SK-N-SH (cell line): ENCODE measurements around the gene MAD1L1. TPM values are rescaled to one million over a fixed set of nuclear protein-coding genes. Genes with fewer than 3 reads are reported as not detected.
"Not testable (repeated sequence)": the region's sequence is repeated elsewhere in the genome, so short reads cannot be mapped to it uniquely, and the experiment has no call there.

Experiments
- CTCF ChIA-PET: fragments of 300-600, 350-600 bp; formaldehyde crosslinking; extraction: SDS; loops from one replicate; lab custom pipeline; 2021; lab: Yijun Ruan, JAX
- POLR2A ChIA-PET: fragments of 350-600 bp; sonication (Branson Sonifier 250); formaldehyde crosslinking; extraction: SDS; loops from one replicate; lab custom pipeline; 2020; ENCODE audit warnings: antibody characterized with exemption, inconsistent platforms; lab: Yijun Ruan, JAX
- DNase-seq: peaks from one replicate; pipeline ENCODE4 v3.0.0; 2012
- H2AFZ ChIP-seq: fragments of 200-600 bp; sonication (generic); 2 replicates; pipeline ENCODE4 v1.8.1; 2016; ENCODE audit warnings: antibody characterized with exemption, mild to moderate bottlenecking, low read depth
- H3F3A ChIP-seq: fragments of 200-600 bp; sonication (generic); replicated peaks from 2 replicates; pipeline ENCODE3; 2016; ENCODE audit warnings: antibody characterized with exemption, mild to moderate bottlenecking; ENCODE audit not compliant: insufficient read depth
- H3K27ac ChIP-seq, 2 experiments: fragments of 200-500 bp in 1 of 2; fragments of 200-600 bp in 1 of 2; sonication (Bioruptor generic) in 1 of 2; sonication (generic), shearing (Covaris generic) in 1 of 2; 2 replicates each; pipeline versions ENCODE4 v1.5.1 to v1.6.1; 2014 to 2016; ENCODE audit warnings: low read depth in 2 of 2, inconsistent platforms in 1 of 2, low read length in 1 of 2, mild to moderate bottlenecking in 1 of 2, mixed read lengths in 1 of 2
- H3K27me3 ChIP-seq: fragments of 200-600 bp; sonication (generic), shearing (Covaris generic); 2 replicates; pipeline ENCODE4 v1.6.1; 2016; ENCODE audit warnings: mixed run types; ENCODE audit not compliant: insufficient read depth
- H3K36me3 ChIP-seq, 2 experiments: fragments of 200-500 bp in 1 of 2; fragments of 200-600 bp in 1 of 2; sonication (Bioruptor generic) in 1 of 2; sonication (generic) in 1 of 2; replicated peaks in 1 of 2; 2 replicates each; pipeline versions ENCODE3 to v1.5.1; 2014 to 2016; ENCODE audit warnings: low read length in 1 of 2, mild to moderate bottlenecking in 1 of 2; ENCODE audit not compliant: insufficient read depth in 2 of 2, control insufficient read depth in 1 of 2
- H3K4me1 ChIP-seq, 2 experiments: fragments of 200-500 bp in 1 of 2; fragments of 200-600 bp in 1 of 2; sonication (Bioruptor generic) in 1 of 2; sonication (generic), shearing (Covaris generic) in 1 of 2; 2 replicates each; pipeline versions ENCODE4 v1.5.1 to v1.6.1; 2014 to 2016; ENCODE audit warnings: low read depth in 1 of 2, low read length in 1 of 2, mixed run types in 1 of 2; ENCODE audit not compliant: insufficient read depth in 2 of 2, control insufficient read depth in 1 of 2
- H3K4me2 ChIP-seq: fragments of 200-600 bp; sonication (generic), shearing (Covaris generic); 2 replicates; pipeline ENCODE4 v1.6.1; 2017; ENCODE audit warnings: mixed run types
- H3K4me3 ChIP-seq, 2 experiments: fragments of 200-500 bp in 1 of 2; fragments of 200-600 bp in 1 of 2; sonication (Bioruptor generic) in 1 of 2; sonication (generic), shearing (Covaris generic) in 1 of 2; 2 replicates each; pipeline versions ENCODE4 v1.5.1 to v1.8.1; 2014 to 2016; ENCODE audit warnings: low read depth in 2 of 2, inconsistent platforms in 1 of 2, low read length in 1 of 2, mild to moderate bottlenecking in 1 of 2, mixed read lengths in 1 of 2, moderate library complexity in 1 of 2
- H3K79me2 ChIP-seq: fragments of 200-600 bp; sonication (generic); 2 replicates; pipeline ENCODE4 v1.8.1; 2017; ENCODE audit warnings: mild to moderate bottlenecking; ENCODE audit not compliant: insufficient read depth
- H3K9ac ChIP-seq: fragments of 200-600 bp; sonication (generic); 2 replicates; pipeline ENCODE4 v1.6.1; 2017; ENCODE audit warnings: mixed run types
- H3K9me2 ChIP-seq: fragments of 200-600 bp; sonication (generic); 2 replicates; pipeline ENCODE4 v1.6.1; 2017; ENCODE audit warnings: mixed run types
- H3K9me3 ChIP-seq: fragments of 200-600 bp; sonication (generic); 2 replicates; pipeline ENCODE4 v1.6.1; 2017; ENCODE audit warnings: mixed run types, mild to moderate bottlenecking, moderate library complexity
- H4K20me1 ChIP-seq: fragments of 200-600 bp; sonication (generic); 2 replicates; pipeline ENCODE4 v1.6.1; 2017; ENCODE audit warnings: mild to moderate bottlenecking, mixed run types; ENCODE audit not compliant: insufficient read depth
- RFX5 ChIP-seq: IDR thresholded peaks from 2 replicates; pipeline ENCODE4 v1.6.1; 2012; ENCODE audit warnings: mild to moderate bottlenecking, improper control_type of control experiment, low read length
- WGBS: methylation state at CpG from one replicate; pipeline ENCODE4 v1.1.6; 2017; ENCODE audit warnings: low lambda C conversion rate; 5-methylcytosine and 5-hydroxymethylcytosine counted together
- polyA plus RNA-seq, 3 experiments: library from polyadenylated mRNA; depleted of rRNA; stranded (reverse); fragments of >200 nt; gene quantifications; 2 replicates each; pipeline ENCODE4 v1.2.3, GENCODE V29; 2012

The MAD1L1 gene
- polyA plus RNA-seq, 1 of the 3 experiments (the other 2 are of a cell fraction), result 46.2 TPM

GRCh38 chr7:1825897-1826741, 406.6 kb downstream of the MAD1L1 start:
- POLR2A ChIA-PET, result no interaction called here
- Histone ChIP-seq H3F3A (no peaks in the 10 kb centered on the region), H3K4me2 (no peak overlapping the region), H3K27ac (no peak overlapping the region), H3K79me2 (no peaks in the 10 kb centered on the region), H3K4me3 (no peak overlapping the region), H3K9me3 (0 out of 2 replicates have a peak, but pooled peaks cover 4% of the 10 kb centered on the region), H2AFZ (no peak overlapping the region), H3K9me2 (no peaks in the 10 kb centered on the region), H4K20me1 (no peaks in the 10 kb centered on the region), H3K9ac (no peak overlapping the region), H3K27me3 (no peaks in the 10 kb centered on the region), H3K4me1 (peaks cover 0 to 11% of the 10 kb centered on the region in 2 experiments; a peak in 1 of 4 replicates), H3K36me3 (no peaks in the 10 kb centered on the region)
- no peak for TF ChIP-seq RFX5
- CTCF ChIA-PET, result interaction anchor here (1.2 kb wide), 1 partner anchor 13 kb away, joined by 5 read pairs; no protein-coding TSS in a partner anchor
- WGBS, result 92% methylated on average over 37 of the region's 45 CpGs
- DNase-seq, result no peak

GRCh38 chr7:1825647-1825896, 407.2 kb downstream of the MAD1L1 start:
- whole genome bisulfite sequencing, result no CpG with 5 or more reads among the region's 4 CpGs
- H3F3A ChIP-seq, H3K4me2 ChIP-seq, H3K9me3 ChIP-seq, H3K79me2 ChIP-seq, H3K36me3 ChIP-seq, CTCF ChIA-PET, H3K27ac ChIP-seq, H3K9ac ChIP-seq, H3K4me3 ChIP-seq, H4K20me1 ChIP-seq, POLR2A ChIA-PET, DNase-seq, H3K27me3 ChIP-seq, H3K9me2 ChIP-seq, H2AFZ ChIP-seq: not testable (repeated sequence)
- peaks cover 0 to 11% of the 10 kb centered on the region in 2 experiments; a peak in 1 of 4 replicates for H3K4me1 ChIP-seq

GRCh38 chr7:1824882-1825646, 407.7 kb downstream of the MAD1L1 start:
- peaks cover 0 to 11% of the 10 kb centered on the region in 2 experiments; a peak in 1 of 4 replicates for H3K4me1 ChIP-seq
- H4K20me1 ChIP-seq, H3K27ac ChIP-seq, H3F3A ChIP-seq, H3K9me3 ChIP-seq, H3K27me3 ChIP-seq, H2AFZ ChIP-seq, CTCF ChIA-PET, POLR2A ChIA-PET, H3K79me2 ChIP-seq, H3K9ac ChIP-seq, H3K9me2 ChIP-seq, H3K4me2 ChIP-seq, H3K36me3 ChIP-seq, H3K4me3 ChIP-seq, DNase-seq: not testable (repeated sequence)
- WGBS, result 90% methylated on average over 22 of the region's 28 CpGs

GRCh38 chr7:1824151-1824881, 408.4 kb downstream of the MAD1L1 start:
- POLR2A ChIA-PET, H3K9me3 ChIP-seq, H3K9ac ChIP-seq, H3K4me3 ChIP-seq, H3K79me2 ChIP-seq, H3K27me3 ChIP-seq, H3K27ac ChIP-seq, DNase-seq, H4K20me1 ChIP-seq, H3K9me2 ChIP-seq, H3K36me3 ChIP-seq, H3K4me2 ChIP-seq, H3F3A ChIP-seq, H2AFZ ChIP-seq: not testable (repeated sequence)
- 92% methylated on average over 30 of the region's 35 CpGs for WGBS
- H3K4me1 ChIP-seq, result peaks cover 0 to 18% of the 10 kb centered on the region in 2 experiments; a peak in 1 of 4 replicates
- CTCF ChIA-PET, result interaction anchor here (0.9 kb wide), 1 partner anchor 11 kb away, joined by 3 read pairs; no protein-coding TSS in a partner anchor
